Spleen (tissue), 11 donors: Measurements from ENCODE around the gene ATP6V0E1. TPM values are rescaled to one million over a fixed set of nuclear protein-coding genes. Genes with fewer than 3 reads are reported as not detected.

ENCODE experiments used
- DNase-seq: peaks from one replicate; pipeline ENCODE4 v3.0.0-alpha.2; 2020
- H3K27ac ChIP-seq, 8 donors: fragments of 200-600 bp; sonication (generic) in 7 of 8; 1 replicate in 4 of 8; 2 replicates in 4 of 8; pipeline versions ENCODE4 v1.5.0 to v1.8.0; 2016 to 2021; ENCODE audit warnings: inconsistent platforms in 4 of 8, mild to moderate bottlenecking in 4 of 8, moderate library complexity in 1 of 8
- H3K27me3 ChIP-seq, 7 donors: fragments of 200-600 bp; sonication (generic) in 6 of 7; replicated peaks in 1 of 7; 1 replicate in 4 of 7; 2 replicates in 3 of 7; pipeline versions ENCODE4 v1.5.0 to v1.8.0; 2016 to 2021; ENCODE audit warnings: inconsistent platforms in 3 of 7, mild to moderate bottlenecking in 1 of 7
- H3K36me3 ChIP-seq, 6 donors: fragments of 200-600 bp; sonication (generic) in 5 of 6; 1 replicate in 4 of 6; 2 replicates in 2 of 6; pipeline versions ENCODE4 v1.5.0 to v1.8.0; 2016 to 2021; ENCODE audit warnings: inconsistent platforms in 2 of 6
- H3K4me1 ChIP-seq, 6 donors: fragments of 200-600 bp; sonication (generic) in 5 of 6; 1 replicate in 3 of 6; 2 replicates in 3 of 6; pipeline versions ENCODE4 v1.5.0 to v1.8.0; 2016 to 2021; ENCODE audit warnings: inconsistent platforms in 3 of 6
- H3K4me3 ChIP-seq, 8 donors: fragments of 200-600 bp; sonication (generic) in 7 of 8; 1 replicate in 4 of 8; 2 replicates in 4 of 8; pipeline versions ENCODE4 v1.5.0 to v1.8.0; 2016 to 2021; ENCODE audit warnings: inconsistent platforms in 4 of 8, mild to moderate bottlenecking in 4 of 8, moderate library complexity in 2 of 8
- H3K9me3 ChIP-seq, 8 donors: fragments of 200-600 bp; sonication (generic) in 7 of 8; 1 replicate in 4 of 8; 2 replicates in 4 of 8; pipeline versions ENCODE4 v1.5.0 to v1.8.0; 2016 to 2021; ENCODE audit warnings: inconsistent platforms in 4 of 8
- CTCF ChIP-seq, 11 experiments: fragments of 200-600 bp in 7 of 11; fragments of 450-650 bp in 4 of 11; sonication (generic) in 4 of 11; IDR thresholded peaks in 8 of 11; conservative IDR thresholded peaks in 3 of 11; 1 replicate in 7 of 11; 2 replicates in 4 of 11; pipeline versions ENCODE4 v1.4.0 to v1.8.0; 2016 to 2021; ENCODE audit warnings: antibody characterized with exemption in 11 of 11, inconsistent platforms in 4 of 11, mild to moderate bottlenecking in 1 of 11
- POLR2A ChIP-seq, 3 donors: fragments of 450-650 bp; IDR thresholded peaks; one replicate each; pipeline ENCODE4 v1.5.1; 2017; ENCODE audit warnings: antibody characterized with exemption in 3 of 3, mild to moderate bottlenecking in 1 of 3
- POLR2AphosphoS5 ChIP-seq, 3 donors: sonication (generic); formaldehyde crosslinking; IDR thresholded peaks; one replicate each; pipeline ENCODE4 v1.5.1; 2017; ENCODE audit warnings: antibody characterized with exemption in 3 of 3
- WGBS, 5 donors: extraction: QIAGEN DNeasy Blood & Tissue Kit in 3 of 5; methylation state at CpG; one replicate each; pipeline versions ENCODE4 v1.1.5 to v1.1.7; 2013 to 2018; 5-methylcytosine and 5-hydroxymethylcytosine counted together
- intact Hi-C: fragments of 100-400 bp; cut with DNase I; formaldehyde crosslinking; loops from one replicate; pipeline ENCODE4 v1.15.0; 2023; ENCODE audit warnings: low total_unique reads
- polyA plus RNA-seq, 3 donors: library from polyadenylated mRNA; stranded (reverse); fragments of 200-250 nt; gene quantifications; one replicate each; pipeline ENCODE4 v1.2.1, GENCODE V29; 2013
- total RNA-seq, 7 donors: library from RNA; depleted of rRNA in 3 of 7; stranded (reverse); fragments of >200 nt in 3 of 7; fragmentation: NEBNext Ultra II Directional in 4 of 7; extraction: Animal tissue kit (Norgen Biotek cat#: 25700) in 4 of 7; gene quantifications; one replicate each; pipeline versions ENCODE4 v1.1.0 to v1.2.1, GENCODE V29; 2016 to 2021
- donor health status: healthy with polysubstance abuse.
- donor health status: DM: no; HTN: no; CAD: no; lungs with moderate emphysema.
- donor health status: DM: no; HTN: no; CAD: no.
- donor health status: Bipolar disorder and iron deficiency.
- donor health status: healthy.
- donor health status: DM: no; HTN: no; CAD: no.
- donor health status: DM: yes; HTN: yes; CAD: no.

The ATP6V0E1 gene
- total and polyA plus RNA-seq, 10 donors = 185 to 314 (median 212) TPM

GRCh38 chr5:172952034-172952511 lies 31.5 kb upstream of the ATP6V0E1 start:
- Histone ChIP-seq H3K36me3 (peaks cover 0 to 50% (median 19%) of the 10 kb centered on the region in 6 donors), H3K27ac (peak overlapping the region in 3 of 8 donors; percentile 26 to 44 (median 32)), H3K4me1 (peaks cover 0 to 16% (median 5%) of the 10 kb centered on the region in 6 donors), H3K9me3 (no peaks in the 10 kb centered on the region), H3K27me3 (no peaks in the 10 kb centered on the region), H3K4me3 (no peak overlapping the region)
- whole genome bisulfite sequencing, 5 donors = 80 to 92% (median 87%) methylated on average over 4 of the region's 4 CpGs
- DNase-seq = no peak
- intact Hi-C loops = no loop called here
- TF ChIP-seq CTCF (IDR thresholded peaks at IDR 0.05 in 8 of 11, conservative IDR thresholded peaks at IDR 0.05 in 3 of 11) (no peak), POLR2A (IDR thresholded peaks at IDR 0.05) (no peak), POLR2AphosphoS5 (IDR thresholded peaks at IDR 0.05) (no peak)

DNA sequence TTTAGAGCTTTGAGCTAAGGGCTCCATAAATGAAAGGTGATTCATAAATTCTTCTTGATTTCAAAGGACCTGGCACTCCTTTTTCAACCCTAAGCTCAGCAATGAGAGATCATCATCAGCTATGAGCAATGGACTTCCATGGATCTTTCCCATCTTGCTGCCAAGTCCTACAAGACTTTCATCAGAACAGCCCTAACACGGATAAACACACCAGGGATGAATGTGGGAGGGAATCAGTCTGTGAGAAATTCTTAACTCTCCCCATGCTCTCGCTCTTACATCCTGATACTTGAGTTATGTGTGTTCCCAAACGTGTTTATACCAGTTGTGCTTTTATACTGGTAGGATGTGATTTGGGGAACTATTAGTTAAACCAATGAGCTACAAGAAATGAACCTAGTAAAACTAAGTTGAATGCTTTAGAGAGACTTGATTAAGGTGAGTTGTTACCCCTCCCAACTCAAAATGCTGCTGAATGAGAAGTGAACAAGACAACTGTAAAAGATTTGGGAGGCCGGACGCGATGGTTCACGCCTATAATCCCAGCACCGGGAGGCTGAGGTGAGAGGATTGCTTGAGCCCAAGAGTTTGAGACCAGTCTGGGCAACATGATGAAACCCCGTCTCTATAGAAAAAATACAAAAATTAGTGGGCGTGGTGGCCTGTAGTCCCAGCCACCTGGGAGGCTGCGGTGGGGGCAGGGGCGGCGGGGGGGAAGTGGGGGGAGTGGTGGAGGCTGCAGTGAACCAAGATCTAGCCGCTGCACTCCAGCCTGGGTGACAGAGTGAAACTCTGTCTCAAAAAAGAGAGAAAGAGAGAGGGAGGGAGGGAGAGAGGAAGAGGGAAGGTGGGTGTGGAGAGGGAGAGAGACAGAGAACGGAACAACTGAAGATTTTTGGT lies 29.5 kb upstream of the ATP6V0E1 start:
- Histone ChIP-seq H3K4me1 (peaks cover 0 to 32% (median 9%) of the 10 kb centered on the region in 6 donors), H3K4me3 (no peak overlapping the region), H3K27me3 (no peaks in the 10 kb centered on the region), H3K9me3 (no peaks in the 10 kb centered on the region), H3K27ac (peak overlapping the region in 2 of 8 donors; percentile 42), H3K36me3 (peaks cover 0 to 31% (median 17%) of the 10 kb centered on the region in 6 donors)
- 67 to 74% (median 73%) methylated on average over 15 of the region's 15 CpGs for WGBS, 5 donors
- intact Hi-C loops = no loop called here
- no peak for TF ChIP-seq POLR2A (IDR thresholded peaks at IDR 0.05)
- TF ChIP-seq CTCF (IDR thresholded peaks at IDR 0.05 in 8 of 11, conservative IDR thresholded peaks at IDR 0.05 in 3 of 11) = no peak
- TF ChIP-seq POLR2AphosphoS5 (IDR thresholded peaks at IDR 0.05) = no peak
- DNase-seq = peak; percentile 9

- no peak for DNase-seq
- no peaks in the 10 kb centered on the region for H3K27me3 ChIP-seq
- no peaks in the 10 kb centered on the region for H3K9me3 ChIP-seq
- peak in 1 of 3 donors; percentile 17 for TF ChIP-seq POLR2AphosphoS5 (IDR thresholded peaks at IDR 0.05)
- no peak for TF ChIP-seq CTCF (IDR thresholded peaks at IDR 0.05 in 8 of 11, conservative IDR thresholded peaks at IDR 0.05 in 3 of 11)
- TF ChIP-seq POLR2A (IDR thresholded peaks at IDR 0.05) = no peak
- no peak overlapping the region for H3K4me3 ChIP-seq
- peak overlapping the region in 3 of 8 donors; percentile 30 to 42 (median 42) for H3K27ac ChIP-seq
- H3K36me3 ChIP-seq = peaks cover 0 to 23% (median 17%) of the 10 kb centered on the region in 6 donors
- intact Hi-C loops = no loop called here
- 63 to 86% (median 80%) methylated on average over 8 of the region's 8 CpGs for WGBS, 5 donors
- H3K4me1 ChIP-seq = peaks cover 0 to 34% (median 11%) of the 10 kb centered on the region in 6 donors
Observed at GRCh38 chr5:172954751-172955159, 28.8 kb upstream of the ATP6V0E1 start.

- peaks cover 6 to 49% (median 22%) of the 10 kb centered on the region in 6 donors for H3K4me1 ChIP-seq
- H3K36me3 ChIP-seq = peaks cover 0 to 12% (median 7%) of the 10 kb centered on the region in 6 donors
- peak overlapping the region in 3 of 8 donors; percentile 27 to 42 (median 42) for H3K27ac ChIP-seq
- H3K4me3 ChIP-seq = no peak overlapping the region
- intact Hi-C loops = no loop called here
- TF ChIP-seq POLR2A (IDR thresholded peaks at IDR 0.05) = no peak
- no peak for TF ChIP-seq POLR2AphosphoS5 (IDR thresholded peaks at IDR 0.05)
- TF ChIP-seq CTCF (IDR thresholded peaks at IDR 0.05 in 8 of 11, conservative IDR thresholded peaks at IDR 0.05 in 3 of 11) = no peak
- H3K9me3 ChIP-seq = no peaks in the 10 kb centered on the region
- WGBS, 5 donors = 87 to 90% (median 90%) methylated on average over 3 of the region's 3 CpGs
- DNase-seq = no peak
- no peaks in the 10 kb centered on the region for H3K27me3 ChIP-seq
Observed at GRCh38 chr5:172956228-172956627, 27.3 kb upstream of the ATP6V0E1 start.
